Endothelial cell (in vitro differentiated cells): ENCODE results near the gene ITPRID1. TPM values are rescaled to one million over a fixed set of nuclear protein-coding genes. Genes with fewer than 3 reads are reported as not detected.
A peak's percentile ranks its signal among the peaks of the same experiment; 100 is the strongest.

Experiments used
- DNase-seq: peaks from one replicate; pipeline ENCODE4 v3.0.0; 2021; ENCODE audit warnings: low spot score
- H3K27ac Mint-ChIP-seq: one replicate; pipeline ENCODE4 v1.8.0; 2021; ENCODE audit warnings: mixed read lengths, inconsistent platforms; ENCODE audit not compliant: unreplicated experiment
- H3K27me3 Mint-ChIP-seq: one replicate; pipeline ENCODE4 v1.8.0; 2021; ENCODE audit warnings: mild to moderate bottlenecking, moderate library complexity, mixed read lengths, inconsistent platforms; ENCODE audit not compliant: unreplicated experiment
- H3K36me3 Mint-ChIP-seq: one replicate; pipeline ENCODE4 v1.8.0; 2021; ENCODE audit warnings: mild to moderate bottlenecking, low read depth, mixed read lengths, inconsistent platforms; ENCODE audit not compliant: unreplicated experiment
- H3K4me1 Mint-ChIP-seq: one replicate; pipeline ENCODE4 v1.8.0; 2021; ENCODE audit warnings: mild to moderate bottlenecking, mixed read lengths, inconsistent platforms; ENCODE audit not compliant: unreplicated experiment
- H3K4me3 Mint-ChIP-seq: one replicate; pipeline ENCODE4 v1.8.0; 2021; ENCODE audit warnings: mild to moderate bottlenecking, mixed read lengths, inconsistent platforms; ENCODE audit not compliant: unreplicated experiment
- H3K9me3 Mint-ChIP-seq: one replicate; pipeline ENCODE4 v1.8.0; 2021; ENCODE audit warnings: mixed read lengths, inconsistent platforms; ENCODE audit not compliant: unreplicated experiment
- total RNA-seq: library from RNA; stranded (reverse); fragmentation: NEBNext Ultra II Directional; extraction: Animal tissue kit (Norgen Biotek cat#: 25700); gene quantifications from one replicate; pipeline ENCODE4 v1.2.1, GENCODE V29; 2021; ENCODE audit not compliant: unreplicated experiment
- TF ChIP-seq, protein P1 (sequence below): fragments of 200-600 bp; sonication (generic); IDR thresholded peaks from one replicate; pipeline ENCODE4 v1.5.0; 2021; ENCODE audit warnings: antibody characterized with exemption; ENCODE audit not compliant: unreplicated experiment

Gene ITPRID1
- total RNA-seq, 1 donor from 2014 or later, result not detected

DNA sequence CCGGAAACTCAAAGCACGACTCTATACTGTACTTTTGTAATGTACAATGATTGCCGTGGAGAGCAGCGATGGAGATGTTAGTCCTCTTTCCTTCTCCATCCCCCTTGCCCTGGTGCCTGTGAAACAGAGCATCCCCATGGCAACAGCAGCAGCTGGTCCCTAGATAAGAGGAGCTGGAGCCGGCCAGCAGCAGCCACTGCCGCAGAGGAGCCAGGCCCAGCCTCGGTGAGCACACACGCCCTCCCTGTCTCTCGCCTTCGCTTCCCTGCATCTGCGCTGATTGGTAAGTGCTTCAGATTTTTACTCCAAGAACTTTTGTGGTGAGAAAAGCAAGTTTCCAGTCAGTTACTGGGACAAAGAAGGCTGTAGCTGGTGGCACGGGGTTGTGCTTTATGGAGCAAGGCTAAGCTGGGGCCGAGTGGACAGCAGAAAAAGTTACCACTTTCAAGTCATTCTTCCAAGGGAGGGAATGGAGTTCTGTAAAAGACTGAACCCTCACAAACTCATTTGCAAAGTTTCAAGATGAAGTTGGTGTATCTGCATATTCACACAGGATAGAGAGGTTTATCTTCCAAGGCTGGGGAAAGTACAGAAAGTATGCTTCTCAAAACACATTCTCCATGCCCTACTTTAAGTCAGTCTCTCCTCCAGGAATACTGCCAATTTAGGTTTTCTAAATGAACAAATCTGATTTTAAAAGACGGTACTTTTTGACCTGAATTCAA, 173.3 kb downstream of the ITPRID1 start, which contains the start of gene PPP1R17:
Gene PPP1R17, plus strand, starts transcription at position 192 of the 725 bp plus-strand sequence. CDS start 5,227 bp downstream, outside the sequence.
- TF ChIP-seq, protein P1, sequence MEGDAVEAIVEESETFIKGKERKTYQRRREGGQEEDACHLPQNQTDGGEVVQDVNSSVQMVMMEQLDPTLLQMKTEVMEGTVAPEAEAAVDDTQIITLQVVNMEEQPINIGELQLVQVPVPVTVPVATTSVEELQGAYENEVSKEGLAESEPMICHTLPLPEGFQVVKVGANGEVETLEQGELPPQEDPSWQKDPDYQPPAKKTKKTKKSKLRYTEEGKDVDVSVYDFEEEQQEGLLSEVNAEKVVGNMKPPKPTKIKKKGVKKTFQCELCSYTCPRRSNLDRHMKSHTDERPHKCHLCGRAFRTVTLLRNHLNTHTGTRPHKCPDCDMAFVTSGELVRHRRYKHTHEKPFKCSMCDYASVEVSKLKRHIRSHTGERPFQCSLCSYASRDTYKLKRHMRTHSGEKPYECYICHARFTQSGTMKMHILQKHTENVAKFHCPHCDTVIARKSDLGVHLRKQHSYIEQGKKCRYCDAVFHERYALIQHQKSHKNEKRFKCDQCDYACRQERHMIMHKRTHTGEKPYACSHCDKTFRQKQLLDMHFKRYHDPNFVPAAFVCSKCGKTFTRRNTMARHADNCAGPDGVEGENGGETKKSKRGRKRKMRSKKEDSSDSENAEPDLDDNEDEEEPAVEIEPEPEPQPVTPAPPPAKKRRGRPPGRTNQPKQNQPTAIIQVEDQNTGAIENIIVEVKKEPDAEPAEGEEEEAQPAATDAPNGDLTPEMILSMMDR, result no peak
- Mint-ChIP-seq H3K27ac (no peak within 1 kb of the TSS), H3K4me3 (no peak within 1 kb of the TSS), H3K36me3 (no peaks in the 10 kb centered on the region), H3K27me3 (peaks cover 3% of the 10 kb centered on the region), H3K9me3 (no peaks in the 10 kb centered on the region), H3K4me1 (no peaks in the 10 kb centered on the region)
- peak; percentile 39 for DNase-seq

DNA sequence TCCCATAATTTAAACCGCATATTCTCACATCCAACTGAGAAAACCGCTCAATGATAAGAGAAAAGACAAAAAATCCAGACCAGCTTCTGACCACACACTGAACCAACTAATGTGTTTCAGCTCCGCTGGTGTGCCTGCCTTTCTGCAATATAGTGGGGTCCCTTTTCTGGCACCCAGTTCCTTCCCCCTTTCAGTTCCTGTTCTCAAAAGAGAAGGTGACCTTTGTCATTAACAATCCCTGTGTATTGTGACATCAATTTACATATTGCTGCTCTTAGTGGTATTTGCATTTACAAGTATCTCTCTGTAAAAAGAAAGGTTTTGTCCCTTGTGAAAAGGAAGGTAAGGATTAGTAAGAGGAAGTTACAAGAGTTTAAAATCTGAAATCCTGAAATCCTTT, 174.5 kb downstream of the ITPRID1 start:
- TF ChIP-seq, protein P1, result no peak
- Mint-ChIP-seq H3K27me3 (peaks cover 3% of the 10 kb centered on the region), H3K9me3 (no peaks in the 10 kb centered on the region), H3K4me3 (no peak overlapping the region), H3K4me1 (no peaks in the 10 kb centered on the region), H3K27ac (no peak overlapping the region), H3K36me3 (no peaks in the 10 kb centered on the region)
- DNase-seq, result no peak

DNA sequence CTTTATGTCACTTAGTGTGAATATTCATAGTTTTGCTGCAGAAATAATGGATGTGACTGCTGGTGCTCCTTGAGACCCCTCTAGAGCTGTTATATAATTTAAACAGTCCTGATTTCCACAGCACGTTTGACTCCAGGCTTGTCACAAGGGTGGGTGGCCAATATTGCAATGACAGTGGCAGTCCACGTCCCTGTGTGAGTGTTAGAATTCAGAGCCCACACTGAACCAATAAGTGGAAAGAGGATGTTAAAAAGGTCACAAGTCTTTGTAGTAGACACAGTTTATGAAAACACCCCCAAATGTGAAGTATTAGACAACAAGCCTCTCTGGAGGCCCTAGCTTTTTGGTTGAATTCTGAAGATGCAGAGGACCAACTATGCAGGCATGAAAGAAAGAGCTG, 175.1 kb downstream of the ITPRID1 start:
- H3K27ac Mint-ChIP-seq, result no peak overlapping the region
- H3K27me3 Mint-ChIP-seq, result peaks cover 3% of the 10 kb centered on the region
- DNase-seq, result no peak
- no peaks in the 10 kb centered on the region for H3K9me3 Mint-ChIP-seq
- H3K36me3 Mint-ChIP-seq, result no peaks in the 10 kb centered on the region
- TF ChIP-seq, protein P1, result no peak
- no peak overlapping the region for H3K4me3 Mint-ChIP-seq
- no peaks in the 10 kb centered on the region for H3K4me1 Mint-ChIP-seq

DNA sequence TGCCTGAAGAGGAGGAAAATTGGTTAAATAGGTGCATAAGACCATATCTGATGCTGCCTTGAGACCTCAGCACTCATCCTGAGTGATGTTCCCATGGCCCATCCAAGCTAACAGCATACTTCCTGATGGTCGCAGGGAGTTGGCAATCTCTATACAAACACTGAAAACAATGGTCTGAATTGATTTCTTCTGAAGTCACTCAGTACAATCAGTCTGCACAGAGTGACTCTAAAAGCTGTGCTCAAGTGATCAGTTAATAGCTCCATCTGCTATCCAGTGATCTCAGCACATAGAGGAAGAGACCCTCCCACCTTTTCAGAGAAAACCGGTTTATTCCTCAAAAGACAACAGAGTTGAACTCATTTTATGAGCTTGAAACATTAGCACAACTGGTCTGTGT, 177.0 kb downstream of the ITPRID1 start:
- Mint-ChIP-seq H3K9me3 (no peaks in the 10 kb centered on the region), H3K4me3 (no peak overlapping the region), H3K27me3 (peaks cover 3% of the 10 kb centered on the region), H3K36me3 (no peaks in the 10 kb centered on the region), H3K4me1 (no peaks in the 10 kb centered on the region), H3K27ac (no peak overlapping the region)
- no peak for DNase-seq
- TF ChIP-seq, protein P1, result no peak

DNA sequence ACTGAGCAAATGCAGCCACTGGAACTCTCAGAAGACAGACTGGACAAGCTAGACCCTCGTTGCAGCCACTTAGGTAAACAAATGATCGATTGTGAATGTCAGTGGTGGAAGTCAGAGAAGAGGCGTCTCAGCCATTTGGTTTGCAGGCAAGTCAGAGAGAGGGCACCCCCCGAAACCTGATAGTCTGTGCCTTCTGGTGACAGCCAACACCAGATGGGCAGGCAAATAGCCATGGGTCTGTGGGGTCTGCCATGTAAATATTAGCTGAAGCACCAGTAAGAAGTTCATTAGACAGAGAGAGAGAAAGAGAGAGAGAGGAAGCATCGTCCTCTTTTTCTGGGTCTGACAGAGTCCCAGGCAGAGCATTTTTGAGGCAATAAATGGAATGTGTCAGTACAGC, 178.6 kb downstream of the ITPRID1 start:
- no peak overlapping the region for H3K27ac Mint-ChIP-seq
- H3K4me1 Mint-ChIP-seq, result no peaks in the 10 kb centered on the region
- TF ChIP-seq, protein P1, result no peak
- no peaks in the 10 kb centered on the region for H3K9me3 Mint-ChIP-seq
- no peak for DNase-seq
- peaks cover 3% of the 10 kb centered on the region for H3K27me3 Mint-ChIP-seq
- H3K36me3 Mint-ChIP-seq, result no peaks in the 10 kb centered on the region
- H3K4me3 Mint-ChIP-seq, result no peak overlapping the region
